HCT116 (cell line): ENCODE data around the gene TMCC1. TPM values are rescaled to one million over a fixed set of nuclear protein-coding genes. Genes with fewer than 3 reads are reported as not detected.

ENCODE experiments used
- ATAC-seq: fragments of 200-7000 bp; cut with Tn5 transposase; 2 replicates; pipeline ENCODE4 v1.9.1; 2020; ENCODE audit warnings: mild to moderate bottlenecking, moderate library complexity
- BruUV-seq: library from RNA; stranded (reverse); fragments of 400-500 nt; replicated peaks from 2 replicates; lab custom pipeline; 2021; lab: Mats Ljungman, UMichigan
- CTCF ChIA-PET: fragments of 300-600 bp; sonication (Branson Sonifier 250); formaldehyde crosslinking; loops from one replicate; lab custom pipeline; 2021; ENCODE audit warnings: antibody characterized with exemption; lab: Charles Lee
- POLR2A ChIA-PET: fragments of 300-600, 350-600 bp; sonication (Branson Sonifier 250); formaldehyde crosslinking; loops from one replicate; lab custom pipeline; 2021; ENCODE audit warnings: antibody characterized with exemption; lab: Charles Lee
- RAD21 ChIA-PET, 2 experiments: fragments of 300-600 bp; sonication (Branson Sonifier 250); formaldehyde crosslinking; loops; one replicate each; lab custom pipeline; 2023; ENCODE audit warnings: low total read pairs in 2 of 2; ENCODE audit not compliant: uncharacterized antibody in 2 of 2, unreplicated experiment in 2 of 2, low non-redundant PET in 1 of 2; lab: Charles Lee
- DNase-seq: peaks from one replicate; pipeline ENCODE4 v3.0.0-alpha.2; 2010; ENCODE audit warnings: low read depth, low spot score
- H2AFZ ChIP-seq: fragments of 200-600 bp; shearing (Covaris generic), sonication (generic); 2 replicates; pipeline ENCODE4 v1.6.1; 2017; ENCODE audit warnings: low read depth, mixed run types, mixed read lengths, antibody characterized with exemption, low read length; ENCODE audit not compliant: poor library complexity, severe bottlenecking
- H3K27ac ChIP-seq: 2 replicates; pipeline ENCODE4 v1.5.1; 2012; ENCODE audit warnings: low read depth, low read length
- H3K27me3 ChIP-seq: fragments of 200-600 bp; sonication (generic); 2 replicates; pipeline ENCODE4 v1.6.1; 2016; ENCODE audit warnings: mixed run types, low read length, mixed read lengths; ENCODE audit not compliant: insufficient read depth
- H3K36me3 ChIP-seq, 2 experiments: fragments of 200-500 bp in 1 of 2; fragments of 200-600 bp in 1 of 2; sonication (Bioruptor generic) in 1 of 2; sonication (generic) in 1 of 2; 2 replicates each; pipeline versions ENCODE4 v1.5.1 to v1.6.1; 2014 to 2016; ENCODE audit warnings: low read length in 2 of 2, inconsistent platforms in 1 of 2, mixed read lengths in 1 of 2, mixed run types in 1 of 2; ENCODE audit not compliant: insufficient read depth in 2 of 2, control insufficient read depth in 1 of 2
- H3K4me1 ChIP-seq, 2 experiments: fragments of 200-600 bp in 1 of 2; sonication (generic) in 1 of 2; 2 replicates each; pipeline versions ENCODE4 v1.5.1 to v1.6.1; 2012 to 2017; ENCODE audit warnings: low read length in 2 of 2, inconsistent platforms in 1 of 2, mild to moderate bottlenecking in 1 of 2, mixed read lengths in 1 of 2, mixed run types in 1 of 2, moderate library complexity in 1 of 2; ENCODE audit not compliant: insufficient read depth in 2 of 2, control insufficient read depth in 1 of 2
- H3K4me2 ChIP-seq: fragments of 200-600 bp; sonication (generic); 2 replicates; pipeline ENCODE4 v1.6.1; 2017; ENCODE audit warnings: mixed run types, low read length, mixed read lengths
- H3K4me3 ChIP-seq, 2 experiments: fragments of 200-600 bp in 1 of 2; sonication (generic) in 1 of 2; replicated peaks in 1 of 2; 2 replicates each; pipeline ENCODE4 v1.5.1; 2011 to 2016; ENCODE audit warnings: low read length in 2 of 2, control low read depth in 1 of 2, low read depth in 1 of 2, mild to moderate bottlenecking in 1 of 2, mixed read lengths in 1 of 2, mixed run types in 1 of 2
- H3K79me2 ChIP-seq: fragments of 200-600 bp; sonication (generic); 2 replicates; pipeline ENCODE4 v1.6.1; 2017; ENCODE audit warnings: mild to moderate bottlenecking, mixed run types, low read length, moderate library complexity, mixed read lengths; ENCODE audit not compliant: insufficient read depth
- H3K9ac ChIP-seq: fragments of 200-600 bp; sonication (generic); 2 replicates; pipeline ENCODE4 v1.6.1; 2016; ENCODE audit warnings: low read length, mixed read lengths
- H3K9me2 ChIP-seq: fragments of 200-600 bp; sonication (generic), shearing (Covaris generic); 2 replicates; pipeline ENCODE4 v1.6.1; 2017; ENCODE audit warnings: mixed run types, mild to moderate bottlenecking, moderate library complexity; ENCODE audit not compliant: insufficient read depth
- H3K9me3 ChIP-seq, 2 experiments: fragments of 200-500 bp in 1 of 2; fragments of 200-600 bp in 1 of 2; sonication (Bioruptor generic) in 1 of 2; sonication (generic) in 1 of 2; 2 replicates each; pipeline ENCODE4 v1.6.1; 2014 to 2017; ENCODE audit warnings: low read length in 2 of 2, mixed read lengths in 2 of 2, inconsistent platforms in 1 of 2, low read depth in 1 of 2, mild to moderate bottlenecking in 1 of 2, mixed run types in 1 of 2, moderate library complexity in 1 of 2; ENCODE audit not compliant: control insufficient read depth in 1 of 2, insufficient read depth in 1 of 2
- H4K20me1 ChIP-seq: fragments of 200-600 bp; sonication (generic), shearing (Covaris generic); 2 replicates; pipeline ENCODE4 v1.6.1; 2017; ENCODE audit warnings: mixed run types, mild to moderate bottlenecking, moderate library complexity; ENCODE audit not compliant: insufficient read depth
- CEBPB ChIP-seq: IDR thresholded peaks from 2 replicates; pipeline ENCODE4 v1.6.1; 2012; ENCODE audit warnings: low read depth
- CTCF ChIP-seq, 3 experiments: fragments of 200-600 bp in 1 of 3; sonication (generic) in 1 of 3; IDR thresholded peaks in 2 of 3; conservative IDR thresholded peaks in 1 of 3; 2 replicates each; pipeline ENCODE4 v1.5.1; 2012 to 2017; ENCODE audit warnings: low read depth in 2 of 3, low read length in 2 of 3, antibody characterized with exemption in 1 of 3, borderline replicate concordance in 1 of 3, control low read depth in 1 of 3, mild to moderate bottlenecking in 1 of 3, mixed read lengths in 1 of 3, mixed run types in 1 of 3, moderate library complexity in 1 of 3; ENCODE audit not compliant: insufficient read depth in 1 of 3
- EGR1 ChIP-seq: IDR thresholded peaks from 2 replicates; pipeline ENCODE4 v1.6.1; 2012; ENCODE audit warnings: low read depth
- EZH2 ChIP-seq: fragments of 200-600 bp; sonication (generic); IDR thresholded peaks from 2 replicates; pipeline ENCODE4 v1.6.1; 2017; ENCODE audit warnings: antibody characterized with exemption, mixed run types
- EZH2phosphoT487 ChIP-seq: fragments of 200-600 bp; IDR thresholded peaks from 2 replicates; pipeline ENCODE4 v1.6.1; 2018; ENCODE audit warnings: antibody characterized with exemption, borderline replicate concordance
- FOSL1 ChIP-seq: IDR thresholded peaks from 2 replicates; pipeline ENCODE4 v1.6.1; 2012; ENCODE audit warnings: low read depth
- POLR2A ChIP-seq: IDR thresholded peaks from 2 replicates; pipeline ENCODE4 v1.7.0; 2011; ENCODE audit warnings: borderline replicate concordance; ENCODE audit not compliant: insufficient read depth, insufficient read length; ENCODE audit errors: extremely low read depth
- POLR2AphosphoS5 ChIP-seq: IDR thresholded peaks from 2 replicates; pipeline ENCODE4 v1.6.1; 2011; ENCODE audit warnings: mild to moderate bottlenecking, low read depth, low read length, moderate library complexity
- RAD21 ChIP-seq: IDR thresholded peaks from 2 replicates; pipeline ENCODE4 v1.6.1; 2012; ENCODE audit warnings: low read depth, mild to moderate bottlenecking
- SIN3A ChIP-seq: IDR thresholded peaks from 2 replicates; pipeline ENCODE4 v1.6.1; 2012; ENCODE audit warnings: low read depth
- SRF ChIP-seq: IDR thresholded peaks from 2 replicates; pipeline ENCODE4 v1.6.1; 2012; ENCODE audit warnings: low read depth
- TCF7L2 ChIP-seq: IDR thresholded peaks from 2 replicates; pipeline ENCODE4 v1.7.0; 2011; ENCODE audit warnings: borderline replicate concordance, inconsistent platforms; ENCODE audit not compliant: insufficient read depth, insufficient read length; ENCODE audit errors: extremely low read depth
- YY1 ChIP-seq: IDR thresholded peaks from 2 replicates; pipeline ENCODE4 v1.6.1; 2011; ENCODE audit warnings: low read length, low read depth, moderate library complexity, mild to moderate bottlenecking; ENCODE audit not compliant: insufficient replicate concordance; ENCODE audit errors: extremely low read depth
- ZBTB33 ChIP-seq: IDR thresholded peaks from 2 replicates; pipeline ENCODE4 v1.6.1; 2011; ENCODE audit warnings: mild to moderate bottlenecking, low read length, moderate library complexity; ENCODE audit not compliant: insufficient replicate concordance; ENCODE audit errors: extremely low read depth
- ZFX ChIP-seq: fragments of 450-650 bp; IDR thresholded peaks from 2 replicates; pipeline ENCODE4 v1.6.1; 2017
- ZNF274 ChIP-seq: fragments of 200-500 bp; sonication (Bioruptor generic); IDR thresholded peaks from 2 replicates; pipeline ENCODE4 v1.6.1; 2014; ENCODE audit warnings: mild to moderate bottlenecking, low read depth, low read length, inconsistent platforms
- intact Hi-C: fragments of 100-400 bp; cut with micrococcal nuclease; formaldehyde crosslinking; loops from 2 replicates; pipeline ENCODE4 v1.10.0; 2022
- total RNA-seq: library from RNA; stranded (reverse); gene quantifications from one replicate; pipeline ENCODE4 v1.2.1, GENCODE V29; 2021; ENCODE audit not compliant: unreplicated experiment
- TF ChIP-seq, protein P1 (sequence below): IDR thresholded peaks from 2 replicates; pipeline ENCODE4 v1.6.1; 2012
- TF ChIP-seq, protein P2 (sequence below): IDR thresholded peaks from 2 replicates; pipeline ENCODE4 v1.6.1; 2012

The TMCC1 gene
- total RNA-seq, 1 experiment from 2014 or later = 32.5 TPM

DNA sequence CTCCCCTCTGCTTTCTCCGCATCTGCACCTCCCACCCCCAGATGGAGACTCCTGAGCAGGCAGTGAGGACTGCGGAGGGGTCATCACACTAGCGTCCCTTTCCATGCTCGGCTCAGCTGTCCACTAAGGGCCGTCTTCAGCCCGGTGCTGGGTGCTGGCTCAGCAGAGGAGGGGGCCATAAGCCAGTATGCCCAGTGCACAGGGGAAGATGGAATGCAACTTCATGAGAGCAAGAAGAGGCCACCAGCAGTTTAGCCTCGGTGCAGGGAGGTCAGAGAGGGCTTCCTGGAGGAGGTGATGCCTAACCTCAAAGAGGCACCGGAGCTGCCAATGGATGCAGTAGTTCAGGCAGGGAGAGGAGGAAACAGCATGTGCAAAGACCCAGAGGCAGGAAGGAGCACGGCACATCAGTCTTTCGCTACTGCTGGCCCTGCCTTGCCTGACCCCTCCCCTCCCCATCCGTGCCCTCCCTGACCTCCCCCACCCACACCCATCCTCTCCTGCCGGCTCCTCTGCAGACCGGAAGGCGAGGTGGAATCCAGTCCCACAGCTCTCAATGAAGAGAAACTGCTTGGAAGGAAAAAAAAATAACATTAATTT is 271.8 kb downstream of the TMCC1 start (continued):
- TF ChIP-seq ZNF274 = no peak
- no peak for TF ChIP-seq EGR1
- TF ChIP-seq YY1 = no peak
- TF ChIP-seq POLR2A = no peak
- no peak for TF ChIP-seq RAD21
- no peak for TF ChIP-seq ZFX
- TF ChIP-seq CTCF (IDR thresholded peaks at IDR 0.05 in 2 of 3, conservative IDR thresholded peaks at IDR 0.05 in 1 of 3; ENCODE audit: borderline replicate concordance in 1 of 3, insufficient read depth in 1 of 3, low read depth in 2 of 3, low read length in 2 of 3) = no peak
- no peak for TF ChIP-seq EZH2phosphoT487
- TF ChIP-seq POLR2AphosphoS5 = no peak
- TF ChIP-seq, protein P1, sequence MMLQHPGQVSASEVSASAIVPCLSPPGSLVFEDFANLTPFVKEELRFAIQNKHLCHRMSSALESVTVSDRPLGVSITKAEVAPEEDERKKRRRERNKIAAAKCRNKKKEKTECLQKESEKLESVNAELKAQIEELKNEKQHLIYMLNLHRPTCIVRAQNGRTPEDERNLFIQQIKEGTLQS = no peak
- TF ChIP-seq, protein P2, sequence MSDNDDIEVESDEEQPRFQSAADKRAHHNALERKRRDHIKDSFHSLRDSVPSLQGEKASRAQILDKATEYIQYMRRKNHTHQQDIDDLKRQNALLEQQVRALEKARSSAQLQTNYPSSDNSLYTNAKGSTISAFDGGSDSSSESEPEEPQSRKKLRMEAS = no peak
- no peak for TF ChIP-seq SIN3A
- no peak for TF ChIP-seq FOSL1

GRCh38 chr3:129620828-129621559 is 272.5 kb downstream of the TMCC1 start:
- no peaks in the 10 kb centered on the region for H4K20me1 ChIP-seq
- H3K4me2 ChIP-seq = no peak overlapping the region
- no peaks in the 10 kb centered on the region for H3K9me2 ChIP-seq
- H3K79me2 ChIP-seq = no peaks in the 10 kb centered on the region
- ChIA-PET POLR2A (no interaction called here), RAD21 (no interaction called here), CTCF (no interaction called here)
- H3K9me3 ChIP-seq = no peaks in the 10 kb centered on the region
- ATAC-seq (no peak), DNase-seq (no peak)
- peaks cover 10 to 13% of the 10 kb centered on the region in 2 experiments for H3K4me1 ChIP-seq
- no peaks in the 10 kb centered on the region for H3K27me3 ChIP-seq
- no peak overlapping the region for H3K27ac ChIP-seq
- H3K4me3 ChIP-seq = no peak overlapping the region
- BruUV-seq = no TSS peak
- no peaks in the 10 kb centered on the region for H3K36me3 ChIP-seq
- H2AFZ ChIP-seq = no peak overlapping the region
- intact Hi-C loops = no loop called here
- H3K9ac ChIP-seq = no peak overlapping the region
- TF ChIP-seq YY1 (no peak), TCF7L2 (no peak), POLR2A (no peak), EZH2 (no peak), POLR2AphosphoS5 (no peak), SRF (no peak), CEBPB (no peak), FOSL1 (no peak), EZH2phosphoT487 (no peak), RAD21 (no peak), ZBTB33 (no peak)
- TF ChIP-seq, protein P1 = no peak
- TF ChIP-seq, protein P2 = no peak
